HCT116 (cell line): ENCODE data around the gene ROBO1. TPM values are rescaled to one million over a fixed set of nuclear protein-coding genes. Genes with fewer than 3 reads are reported as not detected.

Experiments used
- ATAC-seq: fragments of 200-7000 bp; cut with Tn5 transposase; 2 replicates; pipeline ENCODE4 v1.9.1; 2020; ENCODE audit warnings: mild to moderate bottlenecking, moderate library complexity
- BruUV-seq: library from RNA; stranded (reverse); fragments of 400-500 nt; replicated peaks from 2 replicates; lab custom pipeline; 2021; lab: Mats Ljungman, UMichigan
- CTCF ChIA-PET: fragments of 300-600 bp; sonication (Branson Sonifier 250); formaldehyde crosslinking; loops from one replicate; lab custom pipeline; 2021; ENCODE audit warnings: antibody characterized with exemption; lab: Charles Lee
- POLR2A ChIA-PET: fragments of 300-600, 350-600 bp; sonication (Branson Sonifier 250); formaldehyde crosslinking; loops from one replicate; lab custom pipeline; 2021; ENCODE audit warnings: antibody characterized with exemption; lab: Charles Lee
- RAD21 ChIA-PET, 2 experiments: fragments of 300-600 bp; sonication (Branson Sonifier 250); formaldehyde crosslinking; loops; one replicate each; lab custom pipeline; 2023; ENCODE audit warnings: low total read pairs in 2 of 2; ENCODE audit not compliant: uncharacterized antibody in 2 of 2, unreplicated experiment in 2 of 2, low non-redundant PET in 1 of 2; lab: Charles Lee
- DNase-seq: peaks from one replicate; pipeline ENCODE4 v3.0.0-alpha.2; 2010; ENCODE audit warnings: low read depth, low spot score
- H2AFZ ChIP-seq: fragments of 200-600 bp; shearing (Covaris generic), sonication (generic); 2 replicates; pipeline ENCODE4 v1.6.1; 2017; ENCODE audit warnings: low read depth, mixed run types, mixed read lengths, antibody characterized with exemption, low read length; ENCODE audit not compliant: poor library complexity, severe bottlenecking
- H3K27ac ChIP-seq: 2 replicates; pipeline ENCODE4 v1.5.1; 2012; ENCODE audit warnings: low read depth, low read length
- H3K27me3 ChIP-seq: fragments of 200-600 bp; sonication (generic); 2 replicates; pipeline ENCODE4 v1.6.1; 2016; ENCODE audit warnings: mixed run types, low read length, mixed read lengths; ENCODE audit not compliant: insufficient read depth
- H3K36me3 ChIP-seq, 2 experiments: fragments of 200-500 bp in 1 of 2; fragments of 200-600 bp in 1 of 2; sonication (Bioruptor generic) in 1 of 2; sonication (generic) in 1 of 2; 2 replicates each; pipeline versions ENCODE4 v1.5.1 to v1.6.1; 2014 to 2016; ENCODE audit warnings: low read length in 2 of 2, inconsistent platforms in 1 of 2, mixed read lengths in 1 of 2, mixed run types in 1 of 2; ENCODE audit not compliant: insufficient read depth in 2 of 2, control insufficient read depth in 1 of 2
- H3K4me1 ChIP-seq, 2 experiments: fragments of 200-600 bp in 1 of 2; sonication (generic) in 1 of 2; 2 replicates each; pipeline versions ENCODE4 v1.5.1 to v1.6.1; 2012 to 2017; ENCODE audit warnings: low read length in 2 of 2, inconsistent platforms in 1 of 2, mild to moderate bottlenecking in 1 of 2, mixed read lengths in 1 of 2, mixed run types in 1 of 2, moderate library complexity in 1 of 2; ENCODE audit not compliant: insufficient read depth in 2 of 2, control insufficient read depth in 1 of 2
- H3K4me2 ChIP-seq: fragments of 200-600 bp; sonication (generic); 2 replicates; pipeline ENCODE4 v1.6.1; 2017; ENCODE audit warnings: mixed run types, low read length, mixed read lengths
- H3K4me3 ChIP-seq, 2 experiments: fragments of 200-600 bp in 1 of 2; sonication (generic) in 1 of 2; replicated peaks in 1 of 2; 2 replicates each; pipeline ENCODE4 v1.5.1; 2011 to 2016; ENCODE audit warnings: low read length in 2 of 2, control low read depth in 1 of 2, low read depth in 1 of 2, mild to moderate bottlenecking in 1 of 2, mixed read lengths in 1 of 2, mixed run types in 1 of 2
- H3K79me2 ChIP-seq: fragments of 200-600 bp; sonication (generic); 2 replicates; pipeline ENCODE4 v1.6.1; 2017; ENCODE audit warnings: mild to moderate bottlenecking, mixed run types, low read length, moderate library complexity, mixed read lengths; ENCODE audit not compliant: insufficient read depth
- H3K9ac ChIP-seq: fragments of 200-600 bp; sonication (generic); 2 replicates; pipeline ENCODE4 v1.6.1; 2016; ENCODE audit warnings: low read length, mixed read lengths
- H3K9me2 ChIP-seq: fragments of 200-600 bp; sonication (generic), shearing (Covaris generic); 2 replicates; pipeline ENCODE4 v1.6.1; 2017; ENCODE audit warnings: mixed run types, mild to moderate bottlenecking, moderate library complexity; ENCODE audit not compliant: insufficient read depth
- H3K9me3 ChIP-seq, 2 experiments: fragments of 200-500 bp in 1 of 2; fragments of 200-600 bp in 1 of 2; sonication (Bioruptor generic) in 1 of 2; sonication (generic) in 1 of 2; 2 replicates each; pipeline ENCODE4 v1.6.1; 2014 to 2017; ENCODE audit warnings: low read length in 2 of 2, mixed read lengths in 2 of 2, inconsistent platforms in 1 of 2, low read depth in 1 of 2, mild to moderate bottlenecking in 1 of 2, mixed run types in 1 of 2, moderate library complexity in 1 of 2; ENCODE audit not compliant: control insufficient read depth in 1 of 2, insufficient read depth in 1 of 2
- H4K20me1 ChIP-seq: fragments of 200-600 bp; sonication (generic), shearing (Covaris generic); 2 replicates; pipeline ENCODE4 v1.6.1; 2017; ENCODE audit warnings: mixed run types, mild to moderate bottlenecking, moderate library complexity; ENCODE audit not compliant: insufficient read depth
- ATF3 ChIP-seq: IDR thresholded peaks from 2 replicates; pipeline ENCODE4 v1.6.1; 2012
- CBX3 ChIP-seq: IDR thresholded peaks from 2 replicates; pipeline ENCODE4 v1.6.1; 2012; ENCODE audit warnings: low read depth
- EGR1 ChIP-seq: IDR thresholded peaks from 2 replicates; pipeline ENCODE4 v1.6.1; 2012; ENCODE audit warnings: low read depth
- EZH2 ChIP-seq: fragments of 200-600 bp; sonication (generic); IDR thresholded peaks from 2 replicates; pipeline ENCODE4 v1.6.1; 2017; ENCODE audit warnings: antibody characterized with exemption, mixed run types
- EZH2phosphoT487 ChIP-seq: fragments of 200-600 bp; IDR thresholded peaks from 2 replicates; pipeline ENCODE4 v1.6.1; 2018; ENCODE audit warnings: antibody characterized with exemption, borderline replicate concordance
- FOSL1 ChIP-seq: IDR thresholded peaks from 2 replicates; pipeline ENCODE4 v1.6.1; 2012; ENCODE audit warnings: low read depth
- JUND ChIP-seq: IDR thresholded peaks from 2 replicates; pipeline ENCODE4 v1.6.1; 2012
- MAX ChIP-seq: IDR thresholded peaks from 2 replicates; pipeline ENCODE4 v1.6.1; 2012
- POLR2A ChIP-seq: IDR thresholded peaks from 2 replicates; pipeline ENCODE4 v1.7.0; 2011; ENCODE audit warnings: borderline replicate concordance; ENCODE audit not compliant: insufficient read depth, insufficient read length; ENCODE audit errors: extremely low read depth
- RAD21 ChIP-seq: IDR thresholded peaks from 2 replicates; pipeline ENCODE4 v1.6.1; 2012; ENCODE audit warnings: low read depth, mild to moderate bottlenecking
- REST ChIP-seq: IDR thresholded peaks from 2 replicates; pipeline ENCODE4 v1.6.1; 2012; ENCODE audit warnings: low read depth
- SIN3A ChIP-seq: IDR thresholded peaks from 2 replicates; pipeline ENCODE4 v1.6.1; 2012; ENCODE audit warnings: low read depth
- SP1 ChIP-seq: IDR thresholded peaks from 2 replicates; pipeline ENCODE4 v1.6.1; 2012; ENCODE audit warnings: low read depth
- SRF ChIP-seq: IDR thresholded peaks from 2 replicates; pipeline ENCODE4 v1.6.1; 2012; ENCODE audit warnings: low read depth
- TCF7L2 ChIP-seq: IDR thresholded peaks from 2 replicates; pipeline ENCODE4 v1.7.0; 2011; ENCODE audit warnings: borderline replicate concordance, inconsistent platforms; ENCODE audit not compliant: insufficient read depth, insufficient read length; ENCODE audit errors: extremely low read depth
- YY1 ChIP-seq: IDR thresholded peaks from 2 replicates; pipeline ENCODE4 v1.6.1; 2011; ENCODE audit warnings: low read length, low read depth, moderate library complexity, mild to moderate bottlenecking; ENCODE audit not compliant: insufficient replicate concordance; ENCODE audit errors: extremely low read depth
- ZBTB33 ChIP-seq: IDR thresholded peaks from 2 replicates; pipeline ENCODE4 v1.6.1; 2011; ENCODE audit warnings: mild to moderate bottlenecking, low read length, moderate library complexity; ENCODE audit not compliant: insufficient replicate concordance; ENCODE audit errors: extremely low read depth
- ZFX ChIP-seq: fragments of 450-650 bp; IDR thresholded peaks from 2 replicates; pipeline ENCODE4 v1.6.1; 2017
- intact Hi-C: fragments of 100-400 bp; cut with micrococcal nuclease; formaldehyde crosslinking; loops from 2 replicates; pipeline ENCODE4 v1.10.0; 2022
- total RNA-seq: library from RNA; stranded (reverse); gene quantifications from one replicate; pipeline ENCODE4 v1.2.1, GENCODE V29; 2021; ENCODE audit not compliant: unreplicated experiment

Gene ROBO1
- total RNA-seq, 1 experiment from 2014 or later: 0.27 TPM

- no peak for TF ChIP-seq ZBTB33
- no peak for TF ChIP-seq SIN3A
- TF ChIP-seq EZH2: no peak
- TF ChIP-seq ZFX: no peak
- no peak for TF ChIP-seq JUND
- TF ChIP-seq RAD21: no peak
- TF ChIP-seq FOSL1: no peak
Observed at GRCh38 chr3:79383402-79384012, 384.3 kb downstream of the ROBO1 start (continued).

GRCh38 chr3:79380581-79380980 lies 387.2 kb downstream of the ROBO1 start:
- ATAC-seq (no peak), DNase-seq (no peak)
- Histone ChIP-seq H3K4me2 (no peak overlapping the region), H3K4me3 (no peak overlapping the region), H3K9me3 (peaks cover 10 to 24% of the 10 kb centered on the region in 2 experiments; a peak in 3 of 4 replicates), H3K79me2 (no peaks in the 10 kb centered on the region), H2AFZ (no peak overlapping the region), H3K27ac (no peak overlapping the region), H4K20me1 (no peaks in the 10 kb centered on the region), H3K4me1 (no peaks in the 10 kb centered on the region), H3K9ac (no peak overlapping the region), H3K27me3 (no peaks in the 10 kb centered on the region), H3K36me3 (no peaks in the 10 kb centered on the region), H3K9me2 (no peaks in the 10 kb centered on the region)
- intact Hi-C loops: no loop called here
- no TSS peak for BruUV-seq
- CTCF ChIA-PET: no interaction called here
- RAD21 ChIA-PET: no interaction called here
- POLR2A ChIA-PET: no interaction called here
- TF ChIP-seq SIN3A: no peak
- no peak for TF ChIP-seq CBX3
- TF ChIP-seq RAD21: no peak
- TF ChIP-seq EGR1: no peak
- TF ChIP-seq MAX: no peak
- TF ChIP-seq ATF3: no peak
- no peak for TF ChIP-seq EZH2
- no peak for TF ChIP-seq JUND
- TF ChIP-seq YY1: no peak
- no peak for TF ChIP-seq ZBTB33
- TF ChIP-seq POLR2A: no peak
- TF ChIP-seq SRF: no peak
- TF ChIP-seq FOSL1: no peak
- TF ChIP-seq TCF7L2: no peak
- TF ChIP-seq SP1: no peak
- TF ChIP-seq ZFX: no peak
- no peak for TF ChIP-seq REST
- TF ChIP-seq EZH2phosphoT487: no peak
